Transverse colon (tissue), 4 donors: ENCODE measurements around the gene ADPRHL1. TPM values are rescaled to one million over a fixed set of nuclear protein-coding genes. Genes with fewer than 3 reads are reported as not detected.
"Not testable (repeated sequence)": the region's sequence is repeated elsewhere in the genome, so short reads cannot be mapped to it uniquely, and the experiment has no call there.

Experiments
- DNase-seq: peaks from one replicate; pipeline ENCODE4 v3.0.0-alpha.2; 2019
- H3K27ac ChIP-seq, 4 donors: fragments of 200-600 bp; sonication (generic); 2 replicates each; pipeline ENCODE4 v1.5.1; 2016 to 2018; ENCODE audit warnings: inconsistent platforms in 4 of 4
- H3K27me3 ChIP-seq: fragments of 200-600 bp; sonication (generic); 2 replicates; pipeline ENCODE4 v1.5.1; 2017; ENCODE audit warnings: inconsistent platforms
- H3K36me3 ChIP-seq, 4 donors: fragments of 200-600 bp; sonication (generic); 2 replicates each; pipeline ENCODE4 v1.5.1; 2017 to 2019; ENCODE audit warnings: inconsistent platforms in 4 of 4
- H3K4me1 ChIP-seq, 4 donors: fragments of 200-600 bp; sonication (generic); 2 replicates each; pipeline ENCODE4 v1.5.1; 2017 to 2020; ENCODE audit warnings: inconsistent platforms in 4 of 4
- H3K4me3 ChIP-seq, 4 donors: fragments of 200-600 bp; sonication (generic); 1 replicate in 1 of 4; 2 replicates in 3 of 4; pipeline versions ENCODE4 v1.5.1 to v1.6.1; 2017 to 2019; ENCODE audit warnings: inconsistent platforms in 4 of 4
- H3K9me3 ChIP-seq, 2 donors: fragments of 200-600 bp; sonication (generic); 2 replicates each; pipeline ENCODE4 v1.5.1; 2017 to 2019; ENCODE audit warnings: inconsistent platforms in 2 of 2
- EP300 ChIP-seq: sonication (generic); formaldehyde crosslinking; IDR thresholded peaks from one replicate; pipeline ENCODE4 v1.6.1; 2017; ENCODE audit warnings: antibody characterized with exemption, low read depth
- POLR2A ChIP-seq: fragments of 450-650 bp; IDR thresholded peaks from one replicate; pipeline ENCODE4 v1.6.1; 2016; ENCODE audit warnings: antibody characterized with exemption, mild to moderate bottlenecking, moderate library complexity
- POLR2AphosphoS5 ChIP-seq, 3 donors: sonication (generic); formaldehyde crosslinking; IDR thresholded peaks; one replicate each; pipeline ENCODE4 v1.6.1; 2016; ENCODE audit warnings: antibody characterized with exemption in 3 of 3
- WGBS, 2 donors: methylation state at CpG; one replicate each; pipeline ENCODE4 v1.1.5; 2018; ENCODE audit warnings: low coverage in 1 of 2; 5-methylcytosine and 5-hydroxymethylcytosine counted together
- in situ Hi-C, 4 donors: fragments of 200-750 bp; cut with MboI; loops; one replicate each; pipeline versions ENCODE4 v1.15.0 to v1.15.1; 2017; ENCODE audit warnings: low sequenced_read_pairs in 3 of 4, low pct_ligation_motif_present in 1 of 4, low pct_unique_long_range_greater_than_20kb in 1 of 4
- intact Hi-C: fragments of 100-400 bp; cut with DNase I; formaldehyde crosslinking; loops from one replicate; pipeline ENCODE4 v1.15.1; 2023; ENCODE audit warnings: low total_unique reads
- total RNA-seq, 4 donors: library from RNA; depleted of rRNA; stranded (reverse); fragments of >200 nt; gene quantifications; one replicate each; pipeline ENCODE4 v1.1.0, GENCODE V29; 2016
- TF ChIP-seq, protein P1 (sequence below), 5 experiments: fragments of 200-600 bp in 3 of 5; fragments of 450-650 bp in 2 of 5; sonication (generic) in 3 of 5; IDR thresholded peaks; 1 replicate in 2 of 5; 2 replicates in 3 of 5; pipeline ENCODE4 v1.5.1; 2016 to 2017; ENCODE audit warnings: antibody characterized with exemption in 5 of 5, inconsistent platforms in 3 of 5, mild to moderate bottlenecking in 2 of 5, moderate library complexity in 1 of 5

The ADPRHL1 gene
- total RNA-seq, 4 donors from 2014 or later: 4.1 to 10.2 (median 5.9) TPM

DNA sequence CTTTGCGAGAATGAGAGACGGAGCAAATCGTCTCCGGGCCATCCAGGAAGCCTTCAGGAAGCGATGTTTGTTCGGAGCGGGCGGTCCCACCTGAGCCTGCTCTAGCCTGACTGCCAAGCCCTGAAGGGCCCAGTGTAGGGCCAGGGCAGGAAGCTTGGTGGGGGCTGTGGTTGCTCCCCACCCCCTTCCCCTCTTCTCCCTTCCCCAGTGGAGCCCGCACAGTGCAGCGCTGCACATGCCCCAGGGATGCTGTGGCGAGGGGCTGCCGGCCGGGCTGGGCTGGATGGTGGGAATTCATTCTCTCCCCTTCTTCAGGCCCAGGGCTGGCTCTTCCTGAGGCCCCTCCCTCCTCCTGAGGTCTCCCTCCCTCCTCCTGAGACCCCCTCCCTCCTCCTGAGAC lies 82.2 kb downstream of the ADPRHL1 start:
- DNase-seq: no peak
- WGBS, 2 donors: 87% methylated on average over 13 of the region's 13 CpGs; no CpG with 5 or more reads in 1 of the 2 donors
- Histone ChIP-seq H3K9me3 (no peaks in the 10 kb centered on the region), H3K36me3 (no peaks in the 10 kb centered on the region), H3K4me3 (no peak overlapping the region), H3K27me3 (no peaks in the 10 kb centered on the region), H3K4me1 (no peaks in the 10 kb centered on the region), H3K27ac (no peak overlapping the region)
- intact Hi-C loops (no loop called here), in situ Hi-C loops (no loop called here)
- TF ChIP-seq POLR2AphosphoS5 (IDR thresholded peaks at IDR 0.05) (no peak), EP300 (no peak)
- TF ChIP-seq, protein P1, sequence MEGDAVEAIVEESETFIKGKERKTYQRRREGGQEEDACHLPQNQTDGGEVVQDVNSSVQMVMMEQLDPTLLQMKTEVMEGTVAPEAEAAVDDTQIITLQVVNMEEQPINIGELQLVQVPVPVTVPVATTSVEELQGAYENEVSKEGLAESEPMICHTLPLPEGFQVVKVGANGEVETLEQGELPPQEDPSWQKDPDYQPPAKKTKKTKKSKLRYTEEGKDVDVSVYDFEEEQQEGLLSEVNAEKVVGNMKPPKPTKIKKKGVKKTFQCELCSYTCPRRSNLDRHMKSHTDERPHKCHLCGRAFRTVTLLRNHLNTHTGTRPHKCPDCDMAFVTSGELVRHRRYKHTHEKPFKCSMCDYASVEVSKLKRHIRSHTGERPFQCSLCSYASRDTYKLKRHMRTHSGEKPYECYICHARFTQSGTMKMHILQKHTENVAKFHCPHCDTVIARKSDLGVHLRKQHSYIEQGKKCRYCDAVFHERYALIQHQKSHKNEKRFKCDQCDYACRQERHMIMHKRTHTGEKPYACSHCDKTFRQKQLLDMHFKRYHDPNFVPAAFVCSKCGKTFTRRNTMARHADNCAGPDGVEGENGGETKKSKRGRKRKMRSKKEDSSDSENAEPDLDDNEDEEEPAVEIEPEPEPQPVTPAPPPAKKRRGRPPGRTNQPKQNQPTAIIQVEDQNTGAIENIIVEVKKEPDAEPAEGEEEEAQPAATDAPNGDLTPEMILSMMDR (IDR thresholded peaks at IDR 0.05): no peak

DNA sequence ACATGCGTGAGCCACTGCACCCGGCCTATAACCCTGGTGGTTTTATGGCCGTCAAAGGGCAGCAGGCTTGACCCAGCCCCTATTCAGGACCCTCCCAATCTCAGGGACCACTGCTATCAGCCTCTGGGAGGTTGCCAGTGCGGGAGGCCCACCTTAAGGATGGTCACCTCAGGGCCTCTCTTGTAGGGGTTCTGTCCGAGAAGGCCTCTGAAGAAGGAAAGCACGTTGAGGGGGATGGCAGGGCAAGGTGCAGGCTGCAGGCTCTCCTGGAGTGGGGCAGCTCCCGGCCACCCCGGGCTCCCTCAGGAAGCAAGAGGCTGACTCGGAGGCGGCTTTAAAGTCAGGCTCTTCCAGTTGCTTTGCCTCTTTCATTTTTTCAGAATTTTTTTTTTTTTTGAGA lies 83.4 kb downstream of the ADPRHL1 start:
- intact Hi-C loops (no loop called here), in situ Hi-C loops (no loop called here)
- Histone ChIP-seq H3K27ac (no peak overlapping the region), H3K36me3 (no peaks in the 10 kb centered on the region), H3K4me3 (no peak overlapping the region), H3K4me1 (peaks cover 0 to 7% (median 2%) of the 10 kb centered on the region in 4 donors), H3K27me3 (peaks cover 5% of the 10 kb centered on the region), H3K9me3 (no peaks in the 10 kb centered on the region)
- 84% methylated on average over 10 of the region's 10 CpGs; no CpG with 5 or more reads in 1 of the 2 donors for WGBS, 2 donors
- TF ChIP-seq, protein P1 (IDR thresholded peaks at IDR 0.05): no peak
- TF ChIP-seq EP300 (no peak), POLR2A (no peak), POLR2AphosphoS5 (IDR thresholded peaks at IDR 0.05) (no peak)
- no peak for DNase-seq

DNA sequence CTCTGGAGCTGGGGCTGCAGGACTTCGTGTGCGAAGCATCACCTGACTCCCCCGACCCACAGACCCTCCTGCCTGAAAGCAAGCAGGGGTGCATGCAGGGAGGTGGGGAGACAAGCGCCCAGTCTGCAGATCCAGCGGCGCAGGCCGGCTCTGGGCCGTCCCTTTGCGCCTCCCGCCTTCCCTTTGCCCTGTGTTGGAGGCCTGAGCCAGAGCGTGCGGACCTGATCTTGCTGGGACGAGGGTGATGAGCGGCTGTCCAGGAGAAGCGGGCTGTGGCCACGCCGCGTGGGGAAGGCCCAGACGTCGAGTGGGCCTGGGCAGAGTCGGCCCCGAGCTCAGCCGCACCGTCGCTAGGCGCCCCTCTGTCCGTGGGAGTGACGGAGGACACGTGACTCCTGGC lies 84.1 kb downstream of the ADPRHL1 start:
- no peak overlapping the region for H3K27ac ChIP-seq
- no peaks in the 10 kb centered on the region for H3K9me3 ChIP-seq
- H3K36me3 ChIP-seq: no peaks in the 10 kb centered on the region
- H3K27me3 ChIP-seq: peaks cover 10% of the 10 kb centered on the region
- intact Hi-C loops (no loop called here), in situ Hi-C loops (no loop called here)
- H3K4me1 ChIP-seq: peaks cover 0 to 13% (median 7%) of the 10 kb centered on the region in 4 donors
- H3K4me3 ChIP-seq: no peak overlapping the region
- no peak for DNase-seq
- TF ChIP-seq, protein P1 (IDR thresholded peaks at IDR 0.05): no peak
- TF ChIP-seq EP300 (no peak), POLR2AphosphoS5 (IDR thresholded peaks at IDR 0.05) (no peak)
- 89% methylated on average over 29 of the region's 29 CpGs; no CpG with 5 or more reads in 1 of the 2 donors for WGBS, 2 donors

DNA sequence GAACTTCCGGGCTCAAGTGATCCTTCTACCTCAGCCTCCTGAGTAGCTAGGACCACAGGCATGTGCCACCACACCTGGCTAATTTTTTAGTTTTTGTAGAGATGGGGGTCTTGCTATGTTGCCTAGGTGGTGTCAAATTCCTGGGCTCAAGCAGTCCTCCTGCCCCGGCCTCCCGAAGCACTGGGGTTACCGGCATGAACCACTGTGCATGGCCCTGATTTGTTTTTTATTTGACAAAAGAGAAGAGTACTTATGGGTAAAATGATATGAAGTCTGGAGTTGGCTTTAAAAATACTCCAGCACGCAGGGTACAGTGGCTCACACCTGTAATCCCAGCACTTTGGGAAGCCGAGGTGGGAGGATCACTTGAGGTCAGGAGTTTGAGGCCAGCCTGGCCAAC lies 84.9 kb downstream of the ADPRHL1 start:
- intact Hi-C loops: loop anchor here (1.0 kb wide), 1 partner anchor 41 kb away; no protein-coding TSS in a partner anchor
- 82 to 90% methylated on average over 2 to 6 of the region's 6 CpGs for WGBS, 2 donors
- Histone ChIP-seq H3K27me3 (peaks cover 10% of the 10 kb centered on the region), H3K4me1 (peaks cover 0 to 13% (median 10%) of the 10 kb centered on the region in 4 donors)
- H3K36me3 ChIP-seq, in situ Hi-C loops, H3K9me3 ChIP-seq, H3K4me3 ChIP-seq, H3K27ac ChIP-seq, DNase-seq: not testable (repeated sequence)

DNA sequence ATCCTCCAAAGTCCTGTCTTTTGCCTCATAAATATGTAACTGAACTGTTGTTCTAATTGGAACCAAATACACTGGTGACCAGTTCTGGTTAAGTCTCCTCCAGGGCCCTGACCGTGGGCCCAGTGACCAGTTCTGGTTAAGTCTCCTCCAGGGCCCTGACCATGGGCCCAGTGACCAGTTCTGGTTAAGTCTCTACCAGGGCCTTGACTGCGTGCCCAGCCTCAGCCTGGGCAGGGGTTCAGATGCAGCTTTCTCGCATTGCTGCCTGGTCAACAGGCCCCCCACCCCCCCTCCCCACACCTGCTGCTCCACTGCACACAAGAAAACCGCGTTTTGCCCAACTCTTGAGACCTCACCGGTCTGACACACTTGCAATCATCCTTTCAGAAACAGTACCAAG lies 85.5 kb downstream of the ADPRHL1 start:
- TF ChIP-seq POLR2AphosphoS5 (IDR thresholded peaks at IDR 0.05): no peak
- no peak for TF ChIP-seq EP300
- TF ChIP-seq, protein P1 (IDR thresholded peaks at IDR 0.05): no peak
- no peak for TF ChIP-seq POLR2A
- H3K36me3 ChIP-seq: no peaks in the 10 kb centered on the region
- intact Hi-C loops (loop anchor here (1.0 kb wide), 1 partner anchor 40 kb away; no protein-coding TSS in a partner anchor), in situ Hi-C loops (no loop called here)
- DNase-seq: no peak
- H3K4me3 ChIP-seq: no peak overlapping the region
- 66 to 71% methylated on average over 4 to 6 of the region's 6 CpGs for WGBS, 2 donors
- peaks cover 0 to 17% (median 12%) of the 10 kb centered on the region in 4 donors for H3K4me1 ChIP-seq
- no peak overlapping the region for H3K27ac ChIP-seq
- H3K27me3 ChIP-seq: peaks cover 10% of the 10 kb centered on the region
- no peaks in the 10 kb centered on the region for H3K9me3 ChIP-seq
